GM21447 (cell line): ENCODE measurements around the gene HAUS3.
"Not testable (repeated sequence)": the region's sequence is repeated elsewhere in the genome, so short reads cannot be mapped to it uniquely, and the experiment has no call there.

Source experiments
- ATAC-seq: cut with Tn5 transposase; IDR thresholded peaks from one replicate; pipeline ENCODE4 v1.9.1; 2021; ENCODE audit not compliant: unreplicated experiment

HAUS3 gene

GRCh38 chr4:2276581-2277325, 34.8 kb upstream of the HAUS3 start:
- ATAC-seq, result no peak

- no peak for ATAC-seq
Observed at GRCh38 chr4:2275546-2276251, 33.8 kb upstream of the HAUS3 start.

GRCh38 chr4:2275044-2275397, 33.1 kb upstream of the HAUS3 start:
- ATAC-seq, result not testable (repeated sequence)

- no peak for ATAC-seq
Observed at GRCh38 chr4:2274320-2275043, 32.6 kb upstream of the HAUS3 start.

GRCh38 chr4:2273657-2274319, 31.9 kb upstream of the HAUS3 start:
- no peak for ATAC-seq

GRCh38 chr4:2273221-2273620, 31.3 kb upstream of the HAUS3 start:
- no peak for ATAC-seq

- no peak for ATAC-seq
Observed at GRCh38 chr4:2272828-2273120, 30.9 kb upstream of the HAUS3 start.

GRCh38 chr4:2272026-2272827, 30.3 kb upstream of the HAUS3 start:
- no peak for ATAC-seq

- ATAC-seq, result no peak
Observed at GRCh38 chr4:2271279-2272025, 29.5 kb upstream of the HAUS3 start.

- ATAC-seq, result no peak
Observed at GRCh38 chr4:2270341-2271165, 28.6 kb upstream of the HAUS3 start.

GRCh38 chr4:2269618-2270163, 27.8 kb upstream of the HAUS3 start:
- no peak for ATAC-seq

GRCh38 chr4:2269206-2269531, 27.2 kb upstream of the HAUS3 start:
- ATAC-seq, result no peak

GRCh38 chr4:2268357-2269205, 26.7 kb upstream of the HAUS3 start:
- ATAC-seq, result no peak

- no peak for ATAC-seq
Observed at GRCh38 chr4:2267841-2268240, 25.9 kb upstream of the HAUS3 start.

GRCh38 chr4:2267320-2267811, 25.4 kb upstream of the HAUS3 start:
- ATAC-seq, result no peak

GRCh38 chr4:2266821-2267220, 24.9 kb upstream of the HAUS3 start:
- ATAC-seq, result no peak

GRCh38 chr4:2266181-2266580, 24.3 kb upstream of the HAUS3 start:
- no peak for ATAC-seq
